ENCODE results near the gene ZNF664.

Gene ZNF664

DNA sequence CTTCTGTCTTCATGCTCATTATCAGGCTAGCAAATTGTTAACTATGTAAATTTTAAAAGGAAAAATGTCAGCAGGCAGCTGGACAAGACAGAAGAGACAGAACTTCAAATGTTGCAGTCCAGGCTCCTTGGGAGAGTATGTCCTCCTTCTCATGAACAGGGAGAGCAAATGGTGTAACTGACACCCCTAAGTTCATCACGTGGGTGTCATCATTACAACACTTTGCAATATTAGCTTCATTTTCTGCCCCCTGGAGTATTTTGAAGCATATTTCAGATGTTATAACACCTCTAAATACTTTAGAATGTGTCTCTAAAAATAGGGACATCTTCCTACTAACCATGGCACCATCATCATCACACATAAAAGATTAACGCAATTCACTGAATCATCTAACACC is 62.1 kb downstream of the ZNF664 start:
- DNase-seq, result no peak

GRCh38 chr12:124036171-124036598 is 63.2 kb downstream of the ZNF664 start:
- no peak for DNase-seq

- peak; percentile 66 for DNase-seq
Measured at GRCh38 chr12:124036657-124037109, 63.7 kb downstream of the ZNF664 start.

DNA sequence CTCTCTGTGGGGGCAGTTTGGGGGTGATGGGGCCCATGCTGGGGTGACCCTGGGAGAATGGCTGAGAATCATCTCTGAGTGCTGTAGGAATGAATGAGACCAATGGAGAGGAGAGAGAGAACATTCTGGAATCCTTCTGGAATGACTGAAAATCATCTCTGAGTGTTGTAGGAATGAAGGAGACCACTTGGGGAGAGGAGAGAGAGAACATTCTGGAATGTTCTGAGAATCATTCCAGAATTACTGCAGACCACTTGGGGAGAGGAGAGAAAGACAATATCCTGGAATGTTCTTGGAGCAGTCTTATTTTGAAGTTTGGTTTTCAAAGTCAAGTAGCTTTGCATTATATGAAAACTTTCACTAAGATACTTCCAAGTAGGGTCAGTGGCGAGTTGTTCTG is 64.3 kb downstream of the ZNF664 start:
- no peak for DNase-seq

GRCh38 chr12:124039276-124039675 is 66.3 kb downstream of the ZNF664 start:
- DNase-seq, result peak; percentile 65

DNA sequence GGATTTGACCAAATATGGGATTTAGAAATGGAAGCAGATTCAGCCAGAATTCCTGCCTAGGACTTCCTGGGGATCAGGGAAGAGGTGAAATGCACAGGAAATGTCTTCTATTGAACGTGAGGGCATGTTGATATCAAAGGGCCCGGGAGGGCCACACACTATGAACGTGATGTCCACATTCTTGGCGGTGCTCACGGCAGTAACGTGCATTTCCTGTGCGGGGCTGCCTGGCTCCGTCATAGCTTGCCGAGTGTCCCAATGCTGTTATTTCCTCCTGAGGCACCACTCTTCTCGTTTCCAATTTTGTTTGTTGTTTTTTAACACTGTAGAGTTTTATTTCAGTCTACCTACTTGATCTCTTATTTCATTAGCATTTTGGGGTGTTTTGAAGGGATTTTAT is 67.3 kb downstream of the ZNF664 start:
- peak; percentile 40 for DNase-seq

DNA sequence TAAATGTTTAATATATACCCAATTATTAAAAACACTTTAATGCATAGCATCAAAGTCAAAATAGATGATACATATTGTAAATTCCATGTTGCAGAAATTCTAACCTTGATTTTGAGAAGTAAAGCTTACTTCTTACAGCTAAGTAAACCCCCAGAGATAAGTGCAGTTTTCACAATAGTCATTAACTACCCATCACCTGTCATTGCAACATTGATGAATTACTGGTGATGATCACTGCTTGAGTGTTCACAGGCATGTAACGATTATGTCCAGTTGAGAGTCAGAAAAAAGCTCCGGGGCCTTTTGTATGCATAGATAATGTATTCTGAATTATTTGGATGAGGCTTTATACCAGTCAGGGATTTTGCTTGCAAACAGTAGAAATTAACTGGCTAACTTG is 67.7 kb downstream of the ZNF664 start:
- no peak for DNase-seq

GRCh38 chr12:124041907-124042306 is 68.9 kb downstream of the ZNF664 start:
- no peak for DNase-seq

- no peak for DNase-seq
Measured at GRCh38 chr12:124044021-124044420, 71.0 kb downstream of the ZNF664 start.

DNA sequence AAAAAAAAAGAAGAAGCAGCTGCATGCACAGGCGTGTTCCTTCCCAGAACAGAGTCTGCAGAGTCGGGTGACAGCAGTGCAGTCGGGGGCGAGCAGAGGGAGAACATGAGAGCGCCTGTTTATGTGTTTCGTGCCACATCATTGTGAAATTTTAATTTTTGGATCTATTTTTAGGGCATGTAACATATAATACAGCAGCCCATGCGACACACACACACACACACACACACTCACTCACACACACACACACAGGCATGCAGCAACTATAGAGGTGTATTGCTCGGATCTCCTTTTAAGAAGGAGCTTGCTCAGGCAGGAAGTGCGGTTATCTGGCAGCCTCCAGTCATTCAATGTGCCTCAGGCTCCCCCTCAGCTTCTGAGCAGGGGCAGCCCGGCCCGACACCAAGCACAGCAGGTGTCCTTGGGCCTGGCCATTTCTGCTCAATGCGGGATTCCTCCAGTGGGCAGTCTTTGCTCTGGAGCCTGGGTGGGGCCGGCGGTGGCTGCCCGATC is 71.8 kb downstream of the ZNF664 start:
- no peak for DNase-seq

- DNase-seq, result no peak
Measured at GRCh38 chr12:124045671-124046455, 72.8 kb downstream of the ZNF664 start.

DNA sequence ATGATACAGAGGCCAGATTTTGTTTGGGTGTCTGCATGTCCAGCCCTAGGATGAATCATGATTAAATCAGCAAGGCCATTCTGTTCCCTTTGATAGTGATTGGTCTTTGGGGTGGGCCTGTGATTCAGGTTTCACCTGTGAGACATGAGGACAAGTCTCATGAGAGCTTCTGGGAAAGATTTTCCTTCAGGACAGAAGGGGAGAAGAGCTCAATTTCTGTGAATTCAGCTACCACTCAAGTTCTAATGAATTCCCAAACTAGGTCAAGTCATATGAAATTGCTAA is 73.4 kb downstream of the ZNF664 start:
- DNase-seq, result no peak

DNA sequence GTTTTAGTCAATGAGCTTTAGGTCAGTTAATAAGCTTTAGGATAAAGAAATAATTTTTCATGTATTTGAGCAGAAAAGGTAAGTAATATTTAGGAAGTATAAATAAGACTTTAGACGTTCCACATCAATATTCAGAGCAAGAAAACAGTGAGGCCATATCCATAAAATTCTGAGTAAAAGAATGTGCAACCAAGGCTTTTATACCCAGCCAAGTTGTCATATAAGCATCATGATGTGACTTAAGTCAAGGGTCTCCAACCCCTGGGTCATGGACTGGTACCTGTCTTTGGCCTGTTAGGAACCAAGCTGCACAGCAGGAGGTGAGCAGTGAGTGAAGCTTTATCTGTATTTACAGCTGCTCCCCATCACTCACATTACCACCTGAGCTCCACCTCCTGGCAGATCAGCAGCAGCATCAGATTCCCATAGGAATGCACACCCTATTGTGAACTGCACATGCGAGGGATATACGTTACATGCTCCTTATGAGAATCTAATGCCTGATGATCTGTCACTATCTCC is 74.1 kb downstream of the ZNF664 start:
- no peak for DNase-seq

DNA sequence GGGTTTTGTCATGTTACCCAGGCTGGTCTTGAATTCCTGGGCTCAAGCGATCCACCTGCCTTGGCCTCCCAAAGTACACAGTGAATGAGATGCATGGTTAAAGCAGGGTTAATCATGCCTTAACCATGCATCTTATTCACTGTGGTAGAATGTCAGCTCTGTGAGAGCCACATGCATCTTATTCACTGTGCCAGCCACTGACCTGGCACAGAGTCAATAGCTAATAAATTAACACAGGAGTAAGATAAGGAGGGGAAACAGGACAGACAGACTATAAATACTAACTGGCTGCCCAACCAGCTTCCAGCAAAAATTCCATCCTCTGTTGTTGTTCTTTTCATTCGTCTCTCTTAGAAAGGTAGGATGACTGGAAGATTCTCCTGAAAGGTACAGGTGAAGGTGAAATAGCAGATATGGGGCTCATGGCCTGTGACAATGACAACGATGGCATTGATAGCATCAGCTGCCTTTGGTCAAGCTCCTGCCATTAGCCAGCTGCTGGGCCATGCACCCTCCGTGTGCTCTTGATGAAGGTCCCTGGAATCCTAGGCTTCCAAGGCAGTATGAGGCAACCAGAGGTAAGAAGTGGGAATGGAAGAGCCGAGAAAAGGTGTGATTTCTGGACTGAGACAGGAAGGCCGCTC is 76.6 kb downstream of the ZNF664 start:
- no peak for DNase-seq

DNA sequence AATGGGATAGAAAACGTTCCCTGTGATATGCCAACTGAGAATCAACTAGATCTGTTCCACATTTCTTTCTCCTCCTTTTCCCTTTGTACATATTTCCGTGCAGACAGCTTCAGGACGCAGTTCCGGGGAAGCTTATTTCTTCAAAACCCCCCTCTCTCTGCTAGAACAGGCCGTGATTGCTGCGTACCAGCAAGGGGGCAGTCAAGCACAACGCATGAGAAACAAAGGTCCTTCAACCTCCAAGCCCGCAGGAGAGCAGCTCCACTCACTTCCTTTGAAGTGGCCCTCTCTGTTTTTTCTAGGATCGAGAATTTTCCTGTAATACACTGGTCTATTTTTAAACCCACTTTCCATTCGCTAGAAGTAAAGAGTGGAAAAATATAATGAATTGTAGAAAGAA is 80.8 kb downstream of the ZNF664 start:
- DNase-seq, result peak; percentile 88

GRCh38 chr12:124055066-124055465 is 82.1 kb downstream of the ZNF664 start:
- no peak for DNase-seq

DNA sequence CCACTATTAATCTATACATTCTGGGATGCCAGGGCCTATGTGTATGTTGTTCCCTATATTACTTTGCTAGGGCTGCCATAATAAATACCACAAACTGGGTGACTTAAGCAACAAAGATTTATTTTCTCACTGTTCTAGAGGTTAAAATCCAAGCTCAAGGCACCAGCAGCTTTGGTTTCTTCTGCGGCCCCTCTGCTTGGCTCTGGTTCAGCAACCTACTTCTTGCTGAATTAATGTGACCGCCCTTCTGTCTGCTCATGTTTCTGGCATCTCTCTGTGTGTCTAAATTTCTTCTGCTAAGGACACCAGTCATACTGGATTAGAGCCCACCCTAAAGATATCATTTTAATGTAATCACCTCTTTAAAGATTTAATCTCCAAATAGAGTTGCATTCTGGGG is 84.7 kb downstream of the ZNF664 start:
- peak; percentile 43 for DNase-seq

GRCh38 chr12:124059752-124060151 is 86.7 kb downstream of the ZNF664 start:
- DNase-seq, result no peak

Data from femur (tissue), 1 donor.